Loucy (cell line): ENCODE data around the gene CAMTA2.

Experiments used
- H2AFZ ChIP-seq: fragments of 200-600 bp; sonication (generic); 2 replicates; pipeline ENCODE4 v1.6.0; 2016; ENCODE audit warnings: antibody characterized with exemption, mild to moderate bottlenecking, low read length, moderate library complexity
- H3F3A ChIP-seq: fragments of 200-600 bp; 2 replicates; pipeline ENCODE4 v1.6.0; 2016; ENCODE audit warnings: antibody characterized with exemption, low read depth, mild to moderate bottlenecking
- H3K27me3 ChIP-seq: fragments of 200-600 bp; sonication (generic); 2 replicates; pipeline ENCODE4 v1.6.1; 2014; ENCODE audit warnings: low read length, mild to moderate bottlenecking; ENCODE audit not compliant: insufficient read depth, poor library complexity, severe bottlenecking
- H3K36me3 ChIP-seq: fragments of 200-600 bp; sonication (generic); 2 replicates; pipeline ENCODE4 v1.6.1; 2016; ENCODE audit warnings: low read length; ENCODE audit not compliant: insufficient read depth
- H3K4me1 ChIP-seq: fragments of 200-600 bp; sonication (generic); 2 replicates; pipeline ENCODE4 v1.5.1; 2014; ENCODE audit warnings: low read length, mild to moderate bottlenecking; ENCODE audit not compliant: insufficient read depth, poor library complexity, severe bottlenecking
- H3K4me2 ChIP-seq: fragments of 200-600 bp; sonication (generic); 2 replicates; pipeline ENCODE4 v1.6.0; 2014; ENCODE audit warnings: antibody characterized with exemption, low read length, low read depth, mild to moderate bottlenecking; ENCODE audit not compliant: poor library complexity, severe bottlenecking
- H3K4me3 ChIP-seq: fragments of 200-600 bp; sonication (generic); 2 replicates; pipeline ENCODE4 v1.5.1; 2014; ENCODE audit warnings: low read length, mild to moderate bottlenecking, mixed read lengths; ENCODE audit not compliant: poor library complexity, severe bottlenecking
- H3K79me2 ChIP-seq: fragments of 200-600 bp; sonication (generic); 2 replicates; pipeline ENCODE4 v1.6.1; 2014; ENCODE audit warnings: low read length; ENCODE audit not compliant: insufficient read depth
- H3K9ac ChIP-seq: fragments of 200-600 bp; sonication (generic); 2 replicates; pipeline ENCODE4 v1.6.0; 2014; ENCODE audit warnings: mild to moderate bottlenecking, low read depth, low read length, moderate library complexity; ENCODE audit not compliant: poor library complexity, severe bottlenecking
- H3K9me2 ChIP-seq: fragments of 200-600 bp; sonication (generic); replicated peaks from 2 replicates; pipeline ENCODE4 v1.6.1; 2016; ENCODE audit warnings: low read depth, low read length, mixed read lengths
- H3K9me3 ChIP-seq: fragments of 200-600 bp; sonication (generic); 2 replicates; pipeline ENCODE4 v1.6.1; 2014; ENCODE audit warnings: mild to moderate bottlenecking, antibody characterized with exemption, low read length, low read depth; ENCODE audit not compliant: insufficient read depth
- H4K20me1 ChIP-seq: fragments of 200-600 bp; sonication (generic); 2 replicates; pipeline ENCODE4 v1.6.0; 2014; ENCODE audit warnings: antibody characterized with exemption, low read length, mild to moderate bottlenecking; ENCODE audit not compliant: insufficient read depth, poor library complexity, severe bottlenecking
- EZH2phosphoT487 ChIP-seq: fragments of 200-600 bp; IDR thresholded peaks from 2 replicates; pipeline ENCODE4 v1.6.1; 2018; ENCODE audit warnings: antibody characterized with exemption, mild to moderate bottlenecking, moderate library complexity, borderline replicate concordance
- TF ChIP-seq, protein P1 (sequence below): fragments of 200-600 bp; sonication (generic); conservative IDR thresholded peaks from 2 replicates; pipeline ENCODE4 v1.5.1; 2014; ENCODE audit warnings: mild to moderate bottlenecking, antibody characterized with exemption, low read length

The CAMTA2 gene

DNA sequence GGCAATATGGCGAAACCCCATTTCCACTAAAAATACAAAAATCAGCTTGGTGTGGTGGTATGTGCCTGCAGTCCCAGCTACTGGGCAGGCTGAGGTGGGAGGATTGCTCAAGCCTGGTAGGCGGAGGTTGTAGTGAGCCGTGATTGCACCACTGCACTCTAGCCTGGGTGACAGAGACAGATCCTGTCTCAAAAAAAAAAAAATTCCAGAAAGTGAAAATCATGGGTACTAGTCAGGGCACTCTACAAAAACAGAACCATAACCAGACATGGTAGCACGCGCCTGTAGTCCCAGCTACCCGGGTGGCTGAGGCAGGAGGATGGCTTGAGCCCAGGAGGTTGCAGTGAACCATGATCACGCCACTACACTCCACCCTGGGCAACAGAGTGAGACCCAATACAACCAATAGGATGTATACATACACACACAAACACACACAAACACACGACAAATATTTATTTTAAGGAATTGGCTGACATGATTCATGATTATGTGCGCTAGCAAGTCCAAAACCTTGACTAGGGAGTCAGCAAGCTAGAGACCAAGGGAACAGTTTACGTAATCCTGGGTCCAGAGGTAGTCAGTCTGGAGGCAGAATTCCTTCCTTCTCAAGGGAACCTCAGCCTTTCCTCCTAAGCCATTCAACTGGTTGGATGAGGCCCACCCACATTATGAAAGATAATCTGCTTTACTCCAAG, 67.0 kb downstream of the CAMTA2 start:
- H3F3A ChIP-seq, result no peaks in the 10 kb centered on the region
- H2AFZ ChIP-seq, result no peak overlapping the region
- H4K20me1 ChIP-seq, result no peaks in the 10 kb centered on the region
- no peaks in the 10 kb centered on the region for H3K4me1 ChIP-seq
- TF ChIP-seq, protein P1, sequence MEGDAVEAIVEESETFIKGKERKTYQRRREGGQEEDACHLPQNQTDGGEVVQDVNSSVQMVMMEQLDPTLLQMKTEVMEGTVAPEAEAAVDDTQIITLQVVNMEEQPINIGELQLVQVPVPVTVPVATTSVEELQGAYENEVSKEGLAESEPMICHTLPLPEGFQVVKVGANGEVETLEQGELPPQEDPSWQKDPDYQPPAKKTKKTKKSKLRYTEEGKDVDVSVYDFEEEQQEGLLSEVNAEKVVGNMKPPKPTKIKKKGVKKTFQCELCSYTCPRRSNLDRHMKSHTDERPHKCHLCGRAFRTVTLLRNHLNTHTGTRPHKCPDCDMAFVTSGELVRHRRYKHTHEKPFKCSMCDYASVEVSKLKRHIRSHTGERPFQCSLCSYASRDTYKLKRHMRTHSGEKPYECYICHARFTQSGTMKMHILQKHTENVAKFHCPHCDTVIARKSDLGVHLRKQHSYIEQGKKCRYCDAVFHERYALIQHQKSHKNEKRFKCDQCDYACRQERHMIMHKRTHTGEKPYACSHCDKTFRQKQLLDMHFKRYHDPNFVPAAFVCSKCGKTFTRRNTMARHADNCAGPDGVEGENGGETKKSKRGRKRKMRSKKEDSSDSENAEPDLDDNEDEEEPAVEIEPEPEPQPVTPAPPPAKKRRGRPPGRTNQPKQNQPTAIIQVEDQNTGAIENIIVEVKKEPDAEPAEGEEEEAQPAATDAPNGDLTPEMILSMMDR, result no peak
- no peak for TF ChIP-seq EZH2phosphoT487
- no peaks in the 10 kb centered on the region for H3K36me3 ChIP-seq
- H3K79me2 ChIP-seq, result no peaks in the 10 kb centered on the region
- H3K9ac ChIP-seq, result no peak overlapping the region
- H3K4me2 ChIP-seq, result no peak overlapping the region
- no peaks in the 10 kb centered on the region for H3K27me3 ChIP-seq
- H3K9me3 ChIP-seq, result no peaks in the 10 kb centered on the region
- no peak overlapping the region for H3K4me3 ChIP-seq
- H3K9me2 ChIP-seq, result no peaks in the 10 kb centered on the region

- Histone ChIP-seq H3K9ac (no peak overlapping the region), H3F3A (no peaks in the 10 kb centered on the region), H3K9me3 (no peaks in the 10 kb centered on the region), H4K20me1 (no peaks in the 10 kb centered on the region), H3K9me2 (no peaks in the 10 kb centered on the region), H3K4me1 (no peaks in the 10 kb centered on the region), H3K4me2 (no peak overlapping the region), H3K79me2 (no peaks in the 10 kb centered on the region), H3K27me3 (no peaks in the 10 kb centered on the region), H2AFZ (no peak overlapping the region), H3K4me3 (no peak overlapping the region), H3K36me3 (no peaks in the 10 kb centered on the region)
- TF ChIP-seq, protein P1, result no peak
- no peak for TF ChIP-seq EZH2phosphoT487
These were observed 67.9 kb downstream of the CAMTA2 start for GRCh38 chr17:4919511-4920047.
